ENCODE data around the gene BLOC1S6. TPM values are rescaled to one million over a fixed set of nuclear protein-coding genes. Genes with fewer than 3 reads are reported as not detected.
A peak's percentile ranks its signal among the peaks of the same experiment; 100 is the strongest.

Gene BLOC1S6
- total RNA-seq, 1 donor from 2014 or later, result 64.2 TPM

- Mint-ChIP-seq H3K36me3 (ENCODE audit: low read depth, unreplicated experiment) (no peaks in the 10 kb centered on the region), H3K9me3 (ENCODE audit: unreplicated experiment) (no peaks in the 10 kb centered on the region), H3K27me3 (ENCODE audit: low read depth, unreplicated experiment) (no peaks in the 10 kb centered on the region), H3K4me3 (ENCODE audit: unreplicated experiment) (no peak overlapping the region), H3K27ac (ENCODE audit: unreplicated experiment) (no peak overlapping the region), H3K4me1 (ENCODE audit: low read depth, unreplicated experiment) (peaks cover 7% of the 10 kb centered on the region)
- TF ChIP-seq, protein P1, sequence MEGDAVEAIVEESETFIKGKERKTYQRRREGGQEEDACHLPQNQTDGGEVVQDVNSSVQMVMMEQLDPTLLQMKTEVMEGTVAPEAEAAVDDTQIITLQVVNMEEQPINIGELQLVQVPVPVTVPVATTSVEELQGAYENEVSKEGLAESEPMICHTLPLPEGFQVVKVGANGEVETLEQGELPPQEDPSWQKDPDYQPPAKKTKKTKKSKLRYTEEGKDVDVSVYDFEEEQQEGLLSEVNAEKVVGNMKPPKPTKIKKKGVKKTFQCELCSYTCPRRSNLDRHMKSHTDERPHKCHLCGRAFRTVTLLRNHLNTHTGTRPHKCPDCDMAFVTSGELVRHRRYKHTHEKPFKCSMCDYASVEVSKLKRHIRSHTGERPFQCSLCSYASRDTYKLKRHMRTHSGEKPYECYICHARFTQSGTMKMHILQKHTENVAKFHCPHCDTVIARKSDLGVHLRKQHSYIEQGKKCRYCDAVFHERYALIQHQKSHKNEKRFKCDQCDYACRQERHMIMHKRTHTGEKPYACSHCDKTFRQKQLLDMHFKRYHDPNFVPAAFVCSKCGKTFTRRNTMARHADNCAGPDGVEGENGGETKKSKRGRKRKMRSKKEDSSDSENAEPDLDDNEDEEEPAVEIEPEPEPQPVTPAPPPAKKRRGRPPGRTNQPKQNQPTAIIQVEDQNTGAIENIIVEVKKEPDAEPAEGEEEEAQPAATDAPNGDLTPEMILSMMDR (IDR thresholded peaks at IDR 0.05; ENCODE audit: insufficient read depth, low read depth, low read length), result no peak
- no peak for TF ChIP-seq EZH2 (IDR thresholded peaks at IDR 0.05; ENCODE audit: insufficient read depth, low read length)
- Histone ChIP-seq H3K9me3 (ENCODE audit: insufficient read depth, low read depth, low read length) (no peaks in the 10 kb centered on the region), H3K4me1 (ENCODE audit: insufficient read depth, low read length) (no peaks in the 10 kb centered on the region), H3K4me3 (ENCODE audit: insufficient read depth, low read depth, low read length) (no peak overlapping the region), H3K4me2 (ENCODE audit: low read length) (no peak overlapping the region), H3K27me3 (ENCODE audit: insufficient read depth, low read length) (no peaks in the 10 kb centered on the region), H3K9ac (ENCODE audit: low read length) (no peak overlapping the region), H3K79me2 (ENCODE audit: insufficient read depth, low read length) (peaks cover 29% of the 10 kb centered on the region), H4K20me1 (ENCODE audit: insufficient read depth, low read length) (peaks cover 39% of the 10 kb centered on the region), H2AFZ (ENCODE audit: low read depth, low read length) (no peak overlapping the region), H3K36me3 (ENCODE audit: insufficient read depth, low read length) (peaks cover 15% of the 10 kb centered on the region), H3K27ac (ENCODE audit: low read depth, low read length) (no peak overlapping the region)
- DNase-seq (ENCODE audit: low read depth) (no peak), FAIRE-seq (no peak)
These were observed 19.2 kb downstream of the BLOC1S6 start for GRCh38 chr15:45606413-45606812.

- Histone ChIP-seq H3K27ac (ENCODE audit: low read depth, low read length) (no peak overlapping the region), H3K4me1 (ENCODE audit: insufficient read depth, low read length) (no peaks in the 10 kb centered on the region), H3K36me3 (ENCODE audit: insufficient read depth, low read length) (peaks cover 15% of the 10 kb centered on the region), H3K4me2 (ENCODE audit: low read length) (no peak overlapping the region), H2AFZ (ENCODE audit: low read depth, low read length) (no peak overlapping the region), H3K4me3 (ENCODE audit: insufficient read depth, low read depth, low read length) (no peak overlapping the region), H3K27me3 (ENCODE audit: insufficient read depth, low read length) (no peaks in the 10 kb centered on the region), H4K20me1 (ENCODE audit: insufficient read depth, low read length) (peaks cover 34% of the 10 kb centered on the region), H3K9me3 (ENCODE audit: insufficient read depth, low read depth, low read length) (no peaks in the 10 kb centered on the region), H3K9ac (ENCODE audit: low read length) (no peak overlapping the region), H3K79me2 (ENCODE audit: insufficient read depth, low read length) (peaks cover 24% of the 10 kb centered on the region)
- Mint-ChIP-seq H3K27ac (ENCODE audit: unreplicated experiment) (no peak overlapping the region), H3K27me3 (ENCODE audit: low read depth, unreplicated experiment) (no peaks in the 10 kb centered on the region), H3K9me3 (ENCODE audit: unreplicated experiment) (no peaks in the 10 kb centered on the region), H3K4me3 (ENCODE audit: unreplicated experiment) (no peak overlapping the region), H3K4me1 (ENCODE audit: low read depth, unreplicated experiment) (peaks cover 7% of the 10 kb centered on the region), H3K36me3 (ENCODE audit: low read depth, unreplicated experiment) (no peaks in the 10 kb centered on the region)
- DNase-seq (ENCODE audit: low read depth) (no peak), FAIRE-seq (no peak)
- TF ChIP-seq, protein P1 (IDR thresholded peaks at IDR 0.05; ENCODE audit: insufficient read depth, low read depth, low read length), result no peak
- no peak for TF ChIP-seq EZH2 (IDR thresholded peaks at IDR 0.05; ENCODE audit: insufficient read depth, low read length)
These were observed 19.7 kb downstream of the BLOC1S6 start for GRCh38 chr15:45606841-45607240.

- TF ChIP-seq, protein P1 (IDR thresholded peaks at IDR 0.05; ENCODE audit: insufficient read depth, low read depth, low read length), result peak; percentile 52
- TF ChIP-seq EZH2 (IDR thresholded peaks at IDR 0.05; ENCODE audit: insufficient read depth, low read length), result no peak
- FAIRE-seq, result no peak
- H3K36me3 ChIP-seq (ENCODE audit: insufficient read depth, low read length), result peaks cover 11% of the 10 kb centered on the region
These were observed 24.1 kb downstream of the BLOC1S6 start for GRCh38 chr15:45611305-45611704.

More at GRCh38 chr15:45611305-45611704, 24.1 kb downstream of the BLOC1S6 start:
- H3K27ac Mint-ChIP-seq (ENCODE audit: unreplicated experiment), result no peak overlapping the region
- H3K9me3 ChIP-seq (ENCODE audit: insufficient read depth, low read depth, low read length), result no peaks in the 10 kb centered on the region
- H3K79me2 ChIP-seq (ENCODE audit: insufficient read depth, low read length), result no peaks in the 10 kb centered on the region
- no peak overlapping the region for H3K4me2 ChIP-seq (ENCODE audit: low read length)
- H3K4me1 Mint-ChIP-seq (ENCODE audit: low read depth, unreplicated experiment), result peaks cover 7% of the 10 kb centered on the region
- H3K36me3 Mint-ChIP-seq (ENCODE audit: low read depth, unreplicated experiment), result no peaks in the 10 kb centered on the region
- H2AFZ ChIP-seq (ENCODE audit: low read depth, low read length), result no peak overlapping the region
- H3K27me3 Mint-ChIP-seq (ENCODE audit: low read depth, unreplicated experiment), result no peaks in the 10 kb centered on the region
- peaks cover 7% of the 10 kb centered on the region for H4K20me1 ChIP-seq (ENCODE audit: insufficient read depth, low read length)
- DNase-seq (ENCODE audit: low read depth), result no peak
- H3K4me3 ChIP-seq (ENCODE audit: insufficient read depth, low read depth, low read length), result no peak overlapping the region
- no peaks in the 10 kb centered on the region for H3K27me3 ChIP-seq (ENCODE audit: insufficient read depth, low read length)
- H3K9ac ChIP-seq (ENCODE audit: low read length), result no peak overlapping the region
- H3K4me3 Mint-ChIP-seq (ENCODE audit: unreplicated experiment), result no peak overlapping the region
- H3K9me3 Mint-ChIP-seq (ENCODE audit: unreplicated experiment), result no peaks in the 10 kb centered on the region
- peaks cover 7% of the 10 kb centered on the region for H3K4me1 ChIP-seq (ENCODE audit: insufficient read depth, low read length)
- no peak overlapping the region for H3K27ac ChIP-seq (ENCODE audit: low read depth, low read length)
